ENCODE measurements around the gene PPIF.

The PPIF gene

DNA sequence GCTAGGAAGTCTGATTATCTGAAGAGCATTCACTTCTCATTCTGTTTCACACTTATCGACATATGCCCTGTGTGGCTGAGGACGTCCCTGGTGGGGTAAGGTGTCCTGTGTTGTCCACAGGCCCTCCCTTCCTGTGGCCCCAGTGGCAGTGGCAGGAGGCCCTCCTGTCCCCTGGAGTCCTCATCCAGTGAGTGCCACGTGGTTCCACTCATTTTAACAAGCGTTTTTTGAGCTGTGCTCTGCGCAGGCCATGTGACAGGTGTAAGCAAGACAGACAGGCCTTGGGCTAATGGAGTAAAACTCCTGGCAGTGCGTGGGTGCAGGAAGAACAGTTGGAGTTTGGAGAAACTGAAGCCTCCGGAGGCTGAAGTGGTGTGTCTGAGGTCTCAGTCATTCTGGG, 39.3 kb upstream of the PPIF start:
- ChIA-PET CTCF (no interaction called here), POLR2A (no interaction called here)
- no peak for DNase-seq (ENCODE audit: extremely low spot score)
- TF ChIP-seq SUZ12 (IDR thresholded peaks at IDR 0.05) (no peak), ZNF384 (IDR thresholded peaks at IDR 0.05) (no peak)

DNA sequence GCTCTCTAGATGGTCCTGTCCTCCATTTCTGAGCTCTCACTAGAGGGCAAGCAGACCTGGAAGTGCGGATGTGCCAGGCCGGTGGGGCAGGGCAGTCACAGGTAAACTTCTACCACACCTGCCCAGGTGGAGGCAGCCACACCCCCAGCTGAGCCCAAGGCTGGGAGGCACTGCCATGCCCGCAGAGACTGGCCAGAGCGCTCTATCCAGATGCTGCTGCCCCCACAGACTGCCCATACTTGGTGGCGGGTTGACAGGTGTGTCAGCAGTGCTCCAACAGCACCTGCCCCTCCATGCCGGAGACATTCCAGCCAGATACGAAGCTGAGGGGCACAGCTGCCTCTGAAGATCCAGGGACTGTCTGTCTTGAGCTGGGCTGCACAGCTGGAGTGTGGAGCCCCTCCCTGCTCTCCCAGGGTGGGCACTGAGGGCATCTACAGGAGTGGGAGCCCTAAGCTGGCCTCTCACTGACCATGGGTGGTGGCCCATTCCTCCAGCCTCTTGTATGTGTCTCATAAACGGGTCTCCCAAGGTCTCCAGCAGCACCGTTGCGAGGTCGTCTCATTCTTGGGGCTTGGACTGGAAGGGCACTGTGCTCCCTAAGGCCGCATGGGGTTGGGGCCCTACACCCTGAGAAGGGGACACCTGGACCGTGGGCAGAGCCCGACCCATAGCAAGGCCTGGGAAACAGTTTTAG, 38.2 kb upstream of the PPIF start:
- ChIA-PET CTCF (no interaction called here), POLR2A (no interaction called here)
- TF ChIP-seq FOXM1 (IDR thresholded peaks at IDR 0.05; ENCODE audit: borderline replicate concordance): no peak
- TF ChIP-seq, protein P1, sequence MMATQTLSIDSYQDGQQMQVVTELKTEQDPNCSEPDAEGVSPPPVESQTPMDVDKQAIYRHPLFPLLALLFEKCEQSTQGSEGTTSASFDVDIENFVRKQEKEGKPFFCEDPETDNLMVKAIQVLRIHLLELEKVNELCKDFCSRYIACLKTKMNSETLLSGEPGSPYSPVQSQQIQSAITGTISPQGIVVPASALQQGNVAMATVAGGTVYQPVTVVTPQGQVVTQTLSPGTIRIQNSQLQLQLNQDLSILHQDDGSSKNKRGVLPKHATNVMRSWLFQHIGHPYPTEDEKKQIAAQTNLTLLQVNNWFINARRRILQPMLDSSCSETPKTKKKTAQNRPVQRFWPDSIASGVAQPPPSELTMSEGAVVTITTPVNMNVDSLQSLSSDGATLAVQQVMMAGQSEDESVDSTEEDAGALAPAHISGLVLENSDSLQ (IDR thresholded peaks at IDR 0.05): no peak
- TF ChIP-seq ARNT (IDR thresholded peaks at IDR 0.05): no peak
- TF ChIP-seq NFRKB (IDR thresholded peaks at IDR 0.05): no peak
- no peak for TF ChIP-seq SUZ12 (IDR thresholded peaks at IDR 0.05)
- DNase-seq (ENCODE audit: extremely low spot score): no peak

DNA sequence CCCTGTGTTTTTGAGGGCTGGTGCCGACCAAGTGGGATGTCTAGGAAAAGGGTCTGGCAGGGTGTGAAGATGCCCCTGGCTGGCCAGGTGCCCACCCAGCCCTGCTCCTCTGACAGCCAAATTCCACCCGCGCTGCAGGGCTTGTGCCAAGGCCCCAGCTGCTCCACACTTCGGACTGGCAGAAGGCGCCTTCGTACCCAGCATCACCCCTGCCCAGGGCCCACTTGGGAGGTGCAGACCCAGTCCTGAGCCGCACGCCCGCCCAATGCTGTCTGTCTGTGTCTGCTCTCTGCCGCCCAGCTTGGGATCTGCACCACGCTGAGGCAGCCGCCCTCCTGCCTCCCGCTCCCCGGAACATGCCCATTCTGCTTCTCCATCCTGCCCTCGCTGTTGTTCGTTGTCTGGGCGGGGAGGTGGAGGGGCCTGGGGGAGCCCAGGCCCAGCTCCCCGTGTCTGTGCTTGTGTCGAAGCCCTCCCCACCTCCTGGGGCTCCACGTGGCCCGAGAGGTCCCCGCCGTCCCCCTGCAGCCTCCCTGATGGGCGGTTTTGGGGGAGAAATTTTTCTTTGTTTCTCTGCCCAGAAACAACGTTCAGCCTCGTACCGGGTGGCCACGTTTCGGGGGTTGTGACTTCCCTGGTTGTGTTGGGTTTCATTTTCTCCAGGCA, 36.9 kb upstream of the PPIF start:
- DNase-seq (ENCODE audit: extremely low spot score): no peak
- POLR2A ChIA-PET: no interaction called here
- TF ChIP-seq ELF4 (IDR thresholded peaks at IDR 0.05): no peak
- CTCF ChIA-PET: no interaction called here

DNA sequence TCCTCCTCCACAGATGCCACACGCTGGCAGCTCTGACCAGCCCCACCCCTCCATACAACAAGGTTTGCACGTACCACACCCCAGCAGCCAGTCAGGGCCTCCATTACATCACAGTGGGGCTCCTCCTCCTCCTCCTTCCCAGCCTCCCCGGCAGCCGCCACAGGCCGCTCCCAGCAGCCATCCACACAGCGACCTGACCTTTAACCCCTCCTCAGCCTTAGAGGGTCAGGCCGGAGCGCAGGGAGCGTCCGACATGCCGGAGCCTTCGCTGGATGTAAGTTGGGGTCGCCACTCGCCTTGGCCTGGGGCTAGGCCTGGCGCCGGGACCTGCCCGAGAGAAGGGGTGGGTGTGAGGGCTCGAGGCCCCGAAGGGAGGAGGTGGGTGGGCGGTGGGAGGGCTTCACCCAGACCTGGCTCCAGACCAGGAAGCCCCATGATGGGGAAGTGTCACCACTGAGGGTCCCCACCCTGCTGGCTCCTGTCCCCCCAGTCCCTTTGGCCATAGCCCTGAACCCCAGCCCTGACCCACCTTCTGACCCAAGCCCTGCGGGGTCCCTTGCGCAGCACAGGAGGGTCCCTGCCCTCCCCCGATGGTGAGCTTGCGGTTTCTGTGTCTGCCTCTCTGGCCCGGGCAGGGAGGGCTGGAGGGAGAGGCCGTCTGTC, 36.2 kb upstream of the PPIF start:
- ChIA-PET CTCF (no interaction called here), POLR2A (no interaction called here)
- no peak for TF ChIP-seq ZNF384 (IDR thresholded peaks at IDR 0.05)
- TF ChIP-seq HDGF (IDR thresholded peaks at IDR 0.05; ENCODE audit: borderline replicate concordance): no peak
- no peak for TF ChIP-seq FOXM1 (IDR thresholded peaks at IDR 0.05; ENCODE audit: borderline replicate concordance)
- TF ChIP-seq ELF4 (IDR thresholded peaks at IDR 0.05): no peak
- no peak for TF ChIP-seq FOXA1 (IDR thresholded peaks at IDR 0.05)
- TF ChIP-seq FOXK2 (IDR thresholded peaks at IDR 0.05): no peak
- no peak for TF ChIP-seq SP1 (IDR thresholded peaks at IDR 0.05)
- no peak for TF ChIP-seq SUZ12 (IDR thresholded peaks at IDR 0.05)
- no peak for TF ChIP-seq CTBP1 (IDR thresholded peaks at IDR 0.05; ENCODE audit: borderline replicate concordance)
- TF ChIP-seq, protein P1 (IDR thresholded peaks at IDR 0.05): no peak
- no peak for TF ChIP-seq TARDBP (IDR thresholded peaks at IDR 0.05)
- no peak for TF ChIP-seq ARNT (IDR thresholded peaks at IDR 0.05)
- no peak for TF ChIP-seq NFRKB (IDR thresholded peaks at IDR 0.05)
- no peak for TF ChIP-seq BHLHE40 (IDR thresholded peaks at IDR 0.05; ENCODE audit: borderline replicate concordance)
- no peak for TF ChIP-seq LEF1 (IDR thresholded peaks at IDR 0.05; ENCODE audit: borderline replicate concordance)
- no peak for TF ChIP-seq L3MBTL2 (conservative IDR thresholded peaks at IDR 0.05)
- no peak for DNase-seq (ENCODE audit: extremely low spot score)

DNA sequence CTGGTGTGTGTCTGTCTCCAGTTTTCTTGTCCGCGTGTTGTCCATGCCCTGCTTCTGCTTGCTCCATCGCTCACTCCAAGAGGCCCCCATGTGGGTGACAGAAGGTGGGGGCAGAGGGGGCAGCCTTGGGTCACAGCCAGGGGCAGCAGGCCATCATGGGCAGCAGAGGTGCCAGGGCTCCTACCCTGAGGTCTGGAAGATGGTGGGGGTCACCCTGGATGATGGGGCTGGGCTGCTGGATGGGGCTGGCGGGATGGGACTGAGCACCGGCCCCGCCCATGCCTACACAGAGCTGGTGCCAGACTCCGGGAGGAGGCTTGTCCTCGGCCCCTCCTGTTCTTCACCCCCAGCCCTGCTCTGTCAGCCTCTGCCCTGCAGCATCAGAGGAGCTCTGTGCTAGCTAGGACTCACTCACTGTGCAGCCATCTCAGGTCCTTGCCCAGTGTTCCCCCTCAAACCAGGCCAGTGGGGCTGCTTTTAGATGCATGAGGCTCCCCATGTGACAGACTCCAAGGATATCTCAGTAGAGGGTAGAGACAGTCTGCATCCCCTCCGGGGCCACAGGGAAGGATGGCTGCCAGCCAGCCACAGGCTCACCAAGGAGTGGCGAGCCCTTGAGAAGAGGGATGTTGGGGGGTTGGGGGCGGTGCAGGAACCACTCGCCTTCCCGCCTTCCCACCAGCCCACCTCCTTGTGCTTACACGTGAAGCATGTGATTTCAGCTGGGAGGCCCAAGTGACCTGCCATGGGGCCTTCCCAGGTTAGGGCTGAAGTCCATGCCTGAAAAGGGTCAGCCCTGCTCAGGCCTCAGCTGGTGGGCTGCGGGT, 35.5 kb upstream of the PPIF start:
- DNase-seq (ENCODE audit: extremely low spot score): no peak
- ChIA-PET CTCF (no interaction called here), POLR2A (no interaction called here)
- no peak for TF ChIP-seq CTBP1 (IDR thresholded peaks at IDR 0.05; ENCODE audit: borderline replicate concordance)
- no peak for TF ChIP-seq LEF1 (IDR thresholded peaks at IDR 0.05; ENCODE audit: borderline replicate concordance)
- TF ChIP-seq NFRKB (IDR thresholded peaks at IDR 0.05): no peak
- TF ChIP-seq FOXM1 (IDR thresholded peaks at IDR 0.05; ENCODE audit: borderline replicate concordance): no peak
- no peak for TF ChIP-seq SP1 (IDR thresholded peaks at IDR 0.05)

DNA sequence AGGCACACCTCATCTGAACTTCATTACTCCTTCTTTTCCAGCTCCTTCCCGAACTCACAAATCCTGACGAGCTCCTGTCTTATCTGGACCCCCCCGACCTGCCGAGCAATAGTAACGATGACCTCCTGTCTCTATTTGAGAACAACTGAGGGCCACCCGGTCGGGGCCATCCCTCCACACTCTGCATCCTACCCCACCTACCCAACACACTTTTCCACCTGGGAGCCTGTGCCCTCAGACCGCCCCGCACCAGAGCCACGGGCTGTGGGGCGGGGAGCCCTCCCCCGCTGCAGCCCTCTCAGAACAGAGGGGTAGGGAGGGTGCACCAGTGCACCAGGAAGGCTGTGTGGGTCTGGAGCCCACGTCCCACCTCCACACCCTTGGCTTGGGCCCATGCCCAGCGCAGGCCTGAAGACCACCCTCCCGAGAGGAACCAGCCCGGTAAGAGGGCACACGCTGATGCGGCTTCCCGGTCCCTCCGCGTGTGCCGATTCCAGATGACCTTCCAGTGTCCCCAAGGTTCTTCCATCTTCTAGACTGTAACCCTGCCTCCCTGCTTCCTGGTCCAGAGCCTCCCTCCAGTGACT, 34.6 kb upstream of the PPIF start:
- CTCF ChIA-PET: no interaction called here
- POLR2A ChIA-PET: no interaction called here
- TF ChIP-seq ARNT (IDR thresholded peaks at IDR 0.05) (no peak), ELF4 (IDR thresholded peaks at IDR 0.05) (no peak), FOXK2 (IDR thresholded peaks at IDR 0.05) (no peak)
- no peak for DNase-seq (ENCODE audit: extremely low spot score)

DNA sequence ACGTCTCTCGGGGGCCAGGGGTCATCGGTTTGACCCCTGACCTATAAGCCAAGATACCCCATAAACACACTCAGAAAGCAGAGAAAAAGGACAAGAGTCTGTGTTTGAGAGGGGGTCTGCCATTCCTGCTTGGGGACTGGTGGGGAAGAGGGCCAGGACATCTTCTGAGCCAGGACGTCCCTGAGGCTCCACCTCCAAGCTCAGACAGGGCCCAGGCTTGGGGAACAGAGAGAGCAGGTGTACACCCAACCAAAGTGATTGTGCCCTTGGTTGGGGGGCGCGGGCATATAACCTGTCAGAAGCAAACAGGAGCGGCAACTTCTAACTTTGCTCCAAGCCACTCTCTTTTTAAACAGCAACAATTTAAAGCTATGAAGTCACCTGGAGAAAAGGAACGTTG, 33.9 kb upstream of the PPIF start:
- CTCF ChIA-PET: no interaction called here

More for the DNA sequence above, 33.9 kb upstream of the PPIF start:
- TF ChIP-seq, protein P1 (IDR thresholded peaks at IDR 0.05): no peak
- TF ChIP-seq SUZ12 (IDR thresholded peaks at IDR 0.05): no peak
- TF ChIP-seq CTBP1 (IDR thresholded peaks at IDR 0.05; ENCODE audit: borderline replicate concordance): no peak
- TF ChIP-seq SP1 (IDR thresholded peaks at IDR 0.05): no peak
- TF ChIP-seq NFRKB (IDR thresholded peaks at IDR 0.05): no peak
- TF ChIP-seq ARNT (IDR thresholded peaks at IDR 0.05): no peak
- no peak for TF ChIP-seq FOXK2 (IDR thresholded peaks at IDR 0.05)
- TF ChIP-seq LEF1 (IDR thresholded peaks at IDR 0.05; ENCODE audit: borderline replicate concordance): no peak
- TF ChIP-seq TARDBP (IDR thresholded peaks at IDR 0.05): no peak
- no peak for DNase-seq (ENCODE audit: extremely low spot score)
- POLR2A ChIA-PET: no interaction called here
